ENCODE measurements around the gene DCANP1.

The DCANP1 gene

GRCh38 chr5:135457424-135458071 lies 10.4 kb upstream of the DCANP1 start:
- no peak overlapping the region for H3K4me3 ChIP-seq (replicated peaks; ENCODE audit: low read depth, low read length)
- TF ChIP-seq CTCF (IDR thresholded peaks at IDR 0.05; ENCODE audit: low read depth, low read length, missing control alignments) = peak; percentile 92
- no peak for DNase-seq (ENCODE audit: extremely low read depth, low read depth)

- DNase-seq (ENCODE audit: extremely low read depth, low read depth) = no peak
- no peak overlapping the region for H3K4me3 ChIP-seq (replicated peaks; ENCODE audit: low read depth, low read length)
- no peak for TF ChIP-seq CTCF (IDR thresholded peaks at IDR 0.05; ENCODE audit: low read depth, low read length, missing control alignments)
Observed at GRCh38 chr5:135456238-135457099, 9.3 kb upstream of the DCANP1 start.

- H3K4me3 ChIP-seq (replicated peaks; ENCODE audit: low read depth, low read length) = no peak overlapping the region
Observed at GRCh38 chr5:135455876-135456237, 8.7 kb upstream of the DCANP1 start.

GRCh38 chr5:135454946-135455345 lies 7.8 kb upstream of the DCANP1 start:
- H3K4me3 ChIP-seq (replicated peaks; ENCODE audit: low read depth, low read length) = no peak overlapping the region
- DNase-seq (ENCODE audit: extremely low read depth, low read depth) = no peak
- TF ChIP-seq CTCF (IDR thresholded peaks at IDR 0.05; ENCODE audit: low read depth, low read length, missing control alignments) = no peak

More at GRCh38 chr5:135455876-135456237, 8.7 kb upstream of the DCANP1 start:
- no peak for TF ChIP-seq CTCF (IDR thresholded peaks at IDR 0.05; ENCODE audit: low read depth, low read length, missing control alignments)
- DNase-seq (ENCODE audit: extremely low read depth, low read depth) = no peak

- no peak overlapping the region for H3K4me3 ChIP-seq (replicated peaks; ENCODE audit: low read depth, low read length)
- TF ChIP-seq CTCF (IDR thresholded peaks at IDR 0.05; ENCODE audit: low read depth, low read length, missing control alignments) = no peak
- no peak for DNase-seq (ENCODE audit: extremely low read depth, low read depth)
Observed at GRCh38 chr5:135453613-135454012, 6.5 kb upstream of the DCANP1 start.

GRCh38 chr5:135452321-135453030 lies 5.3 kb upstream of the DCANP1 start, which contains the start of gene TIFAB:
Gene TIFAB (minus strand): TSS chr5:135452351. CDS start chr5:135449939, 2,412 bp downstream.
- DNase-seq (ENCODE audit: extremely low read depth, low read depth) = no peak
- H3K4me3 ChIP-seq (replicated peaks; ENCODE audit: low read depth, low read length) = no peak within 1 kb of the TSS
- TF ChIP-seq CTCF (IDR thresholded peaks at IDR 0.05; ENCODE audit: low read depth, low read length, missing control alignments) = no peak

Measured in HFF-Myc (cell line).